A673 (cell line): Measurements from ENCODE around the gene UNG. TPM values are rescaled to one million over a fixed set of nuclear protein-coding genes. Genes with fewer than 3 reads are reported as not detected.
"Not testable (repeated sequence)": the region's sequence is repeated elsewhere in the genome, so short reads cannot be mapped to it uniquely, and the experiment has no call there.

Experiments
- BruUV-seq: library from RNA; stranded (reverse); fragments of 400-500 nt; replicated peaks from 2 replicates; lab custom pipeline; 2021; lab: Mats Ljungman, UMichigan
- CTCF ChIA-PET: fragments of 300-600 bp; sonication (Branson Sonifier 250); formaldehyde crosslinking; loops from one replicate; lab custom pipeline; 2022; ENCODE audit warnings: antibody characterized with exemption; lab: Charles Lee
- POLR2A ChIA-PET: fragments of 300-600 bp; sonication (Branson Sonifier 250); formaldehyde crosslinking; loops from one replicate; lab custom pipeline; 2022; ENCODE audit warnings: antibody characterized with exemption; ENCODE audit not compliant: low non-redundant PET; lab: Charles Lee
- DNase-seq: peaks from one replicate; pipeline ENCODE4 v3.0.0-alpha.2; 2015; ENCODE audit warnings: low spot score
- H3K27ac ChIP-seq: fragments of 200-600 bp; sonication (generic); 2 replicates; pipeline ENCODE4 v1.5.1; 2016; ENCODE audit warnings: mixed run types, low read depth, mild to moderate bottlenecking, mixed read lengths, antibody characterized with exemption, low read length; ENCODE audit not compliant: poor library complexity, severe bottlenecking
- H3K27me3 ChIP-seq: fragments of 200-600 bp; sonication (generic); replicated peaks from 2 replicates; pipeline ENCODE4 v1.6.1; 2017; ENCODE audit warnings: mixed run types, low read depth, mild to moderate bottlenecking, mixed read lengths, antibody characterized with exemption, low read length; ENCODE audit not compliant: insufficient read depth, poor library complexity
- H3K36me3 ChIP-seq: fragments of 200-600 bp; sonication (generic); 2 replicates; pipeline ENCODE4 v1.6.1; 2016; ENCODE audit warnings: mixed run types, mild to moderate bottlenecking, mixed read lengths, antibody characterized with exemption, low read length; ENCODE audit not compliant: insufficient read depth, poor library complexity, severe bottlenecking
- H3K4me1 ChIP-seq: fragments of 200-600 bp; sonication (generic); 2 replicates; pipeline ENCODE4 v1.6.1; 2017; ENCODE audit warnings: mixed run types, mild to moderate bottlenecking, mixed read lengths, antibody characterized with exemption, low read length; ENCODE audit not compliant: insufficient read depth, poor library complexity, severe bottlenecking
- H3K4me3 ChIP-seq: fragments of 200-600 bp; sonication (generic); 2 replicates; pipeline ENCODE4 v1.5.1; 2016; ENCODE audit warnings: low read depth, mixed run types, mild to moderate bottlenecking, mixed read lengths, low read length; ENCODE audit not compliant: poor library complexity, severe bottlenecking
- H3K9me3 ChIP-seq: fragments of 200-600 bp; sonication (generic); 2 replicates; pipeline ENCODE4 v1.6.1; 2016; ENCODE audit warnings: mixed run types, low read depth, mild to moderate bottlenecking, mixed read lengths, antibody characterized with exemption, low read length; ENCODE audit not compliant: poor library complexity, severe bottlenecking
- EZH2 ChIP-seq: fragments of 200-600 bp; sonication (generic); IDR thresholded peaks from 2 replicates; pipeline ENCODE4 v1.6.1; 2017; ENCODE audit warnings: borderline replicate concordance, low read depth, mild to moderate bottlenecking, mixed read lengths, antibody characterized with exemption, low read length; ENCODE audit not compliant: poor library complexity, severe bottlenecking
- intact Hi-C: fragments of 100-400 bp; cut with micrococcal nuclease; formaldehyde crosslinking; loops from one replicate; pipeline ENCODE4 v1.10.0; 2022; ENCODE audit not compliant: unreplicated experiment
- total RNA-seq: library from RNA; stranded (reverse); gene quantifications from 2 replicates; pipeline ENCODE4 v1.2.3, GENCODE V29; 2021
- TF ChIP-seq, protein P1 (sequence below): fragments of 300-800, 200-600 bp; sonication (generic); conservative IDR thresholded peaks from 2 replicates; pipeline ENCODE4 v1.5.1; 2017; ENCODE audit warnings: low read depth, mild to moderate bottlenecking, antibody characterized with exemption, low read length, moderate library complexity, mixed read lengths

UNG gene
- total RNA-seq, 1 experiment from 2014 or later, result 58.5 TPM

DNA sequence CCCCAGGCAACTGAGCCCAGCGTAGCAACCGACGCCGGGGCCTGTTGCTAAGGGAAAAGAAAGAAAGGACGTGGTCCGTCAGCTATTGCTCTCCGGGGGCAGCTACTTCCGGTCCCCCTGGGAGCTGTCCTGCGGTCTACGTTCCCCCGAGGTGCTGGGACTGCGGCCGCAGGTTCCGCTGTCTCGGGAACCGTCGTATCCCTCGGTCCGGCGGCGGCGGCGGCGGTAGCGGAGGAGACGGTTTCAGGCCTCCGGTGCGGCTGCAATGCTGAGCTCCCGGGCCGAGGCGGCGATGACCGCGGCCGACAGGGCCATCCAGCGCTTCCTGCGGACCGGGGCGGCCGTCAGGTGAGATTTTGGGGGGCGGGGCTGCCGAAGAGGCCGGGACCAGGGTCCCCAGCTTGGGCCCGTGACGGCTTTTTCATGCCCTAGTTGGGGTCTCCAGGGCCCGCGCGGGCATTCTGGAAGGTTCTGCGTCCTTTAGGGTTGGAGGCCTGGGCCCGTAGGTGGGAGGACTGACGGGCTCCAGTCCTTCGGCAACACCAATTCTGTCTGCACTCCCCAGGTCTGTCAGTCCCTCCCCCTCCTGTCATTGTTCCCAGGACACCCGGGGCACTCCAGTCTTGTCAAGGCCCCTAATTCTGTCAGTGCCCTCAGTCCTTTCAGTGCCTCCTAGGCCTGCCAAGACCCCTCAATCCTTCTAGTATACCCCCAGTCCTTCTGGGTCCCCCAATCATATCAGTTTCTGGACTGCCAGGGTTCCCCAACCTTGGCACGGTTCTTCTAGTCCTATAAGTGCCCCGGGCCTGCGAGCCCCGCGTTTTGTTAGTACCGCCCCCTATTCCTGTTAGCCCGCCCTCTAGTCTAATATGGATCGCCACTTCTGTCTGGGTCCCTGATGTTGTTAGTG, 44.7 kb upstream of the UNG start, which contains the start of gene USP30:
USP30 (plus strand) TSS at position 163 of the 910 bp plus-strand sequence; CDS start at position 266, 103 bp downstream.
- TSS peak; percentile 45 for BruUV-seq

DNA sequence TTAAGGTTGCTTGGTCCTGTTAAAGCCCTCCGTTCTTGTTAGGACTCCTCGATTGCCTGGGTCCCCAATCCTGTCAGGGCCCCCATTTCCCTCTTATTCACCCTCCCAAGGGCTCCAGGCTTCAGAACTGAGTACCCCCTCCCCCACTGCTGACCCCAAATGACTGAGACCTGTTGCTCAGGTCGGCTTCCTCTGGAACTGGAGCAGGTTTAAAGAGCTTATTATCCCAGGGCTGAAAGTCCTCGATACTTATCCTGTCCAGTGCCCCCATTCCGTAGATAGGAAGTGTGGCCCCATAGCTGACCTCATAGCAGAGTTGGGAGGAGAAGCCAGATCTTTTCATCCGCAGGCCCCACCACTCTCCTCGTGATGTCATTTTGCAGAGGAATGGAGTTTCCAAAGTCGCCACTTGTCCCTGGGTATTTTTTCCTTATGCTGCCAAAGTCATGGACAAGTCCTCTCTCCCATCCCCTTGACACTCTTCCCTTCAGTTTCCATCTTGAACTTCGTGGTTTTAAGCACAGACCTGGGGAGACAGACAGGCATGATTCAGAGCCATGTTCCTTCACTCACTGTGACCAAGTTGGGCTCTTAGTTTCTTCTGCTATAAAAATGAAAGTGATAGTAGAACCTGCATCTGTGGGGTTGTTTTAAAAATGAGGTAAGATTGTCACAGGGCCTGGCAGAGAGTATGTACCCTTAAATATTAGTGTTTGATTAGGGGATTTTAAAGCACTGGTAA, 43.8 kb upstream of the UNG start:
- CTCF ChIA-PET, result no interaction called here
- H3K27me3 ChIP-seq, result no peaks in the 10 kb centered on the region
- H3K4me1 ChIP-seq, result peaks cover 7% of the 10 kb centered on the region
- H3K4me3 ChIP-seq, result peak overlapping the region; percentile 89
- no peak for DNase-seq
- peak overlapping the region; percentile 68 for H3K27ac ChIP-seq
- TF ChIP-seq EZH2, result no peak
- TF ChIP-seq, protein P1, sequence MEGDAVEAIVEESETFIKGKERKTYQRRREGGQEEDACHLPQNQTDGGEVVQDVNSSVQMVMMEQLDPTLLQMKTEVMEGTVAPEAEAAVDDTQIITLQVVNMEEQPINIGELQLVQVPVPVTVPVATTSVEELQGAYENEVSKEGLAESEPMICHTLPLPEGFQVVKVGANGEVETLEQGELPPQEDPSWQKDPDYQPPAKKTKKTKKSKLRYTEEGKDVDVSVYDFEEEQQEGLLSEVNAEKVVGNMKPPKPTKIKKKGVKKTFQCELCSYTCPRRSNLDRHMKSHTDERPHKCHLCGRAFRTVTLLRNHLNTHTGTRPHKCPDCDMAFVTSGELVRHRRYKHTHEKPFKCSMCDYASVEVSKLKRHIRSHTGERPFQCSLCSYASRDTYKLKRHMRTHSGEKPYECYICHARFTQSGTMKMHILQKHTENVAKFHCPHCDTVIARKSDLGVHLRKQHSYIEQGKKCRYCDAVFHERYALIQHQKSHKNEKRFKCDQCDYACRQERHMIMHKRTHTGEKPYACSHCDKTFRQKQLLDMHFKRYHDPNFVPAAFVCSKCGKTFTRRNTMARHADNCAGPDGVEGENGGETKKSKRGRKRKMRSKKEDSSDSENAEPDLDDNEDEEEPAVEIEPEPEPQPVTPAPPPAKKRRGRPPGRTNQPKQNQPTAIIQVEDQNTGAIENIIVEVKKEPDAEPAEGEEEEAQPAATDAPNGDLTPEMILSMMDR, result no peak
- H3K36me3 ChIP-seq, result no peaks in the 10 kb centered on the region
- POLR2A ChIA-PET, result no interaction called here
- BruUV-seq, result no TSS peak
- H3K9me3 ChIP-seq, result no peaks in the 10 kb centered on the region
- intact Hi-C loops, result no loop called here

More for the DNA sequence above, 44.7 kb upstream of the UNG start, which contains the start of gene USP30:
- POLR2A ChIA-PET, result no interaction called here
- DNase-seq, result peak; percentile 90
- H3K36me3 ChIP-seq, result no peaks in the 10 kb centered on the region
- H3K4me3 ChIP-seq, result peak within 1 kb of the TSS; percentile 89
- CTCF ChIA-PET, result interaction anchor here (0.6 kb wide), 1 partner anchor 342 kb away, joined by 3 read pairs; no protein-coding TSS in a partner anchor
- H3K9me3 ChIP-seq, result no peaks in the 10 kb centered on the region
- H3K27ac ChIP-seq, result peak within 1 kb of the TSS; percentile 68
- no peaks in the 10 kb centered on the region for H3K27me3 ChIP-seq
- TF ChIP-seq, protein P1, result no peak
- TF ChIP-seq EZH2, result no peak
- H3K4me1 ChIP-seq, result peaks cover 7% of the 10 kb centered on the region
- intact Hi-C loops, result no loop called here

DNA sequence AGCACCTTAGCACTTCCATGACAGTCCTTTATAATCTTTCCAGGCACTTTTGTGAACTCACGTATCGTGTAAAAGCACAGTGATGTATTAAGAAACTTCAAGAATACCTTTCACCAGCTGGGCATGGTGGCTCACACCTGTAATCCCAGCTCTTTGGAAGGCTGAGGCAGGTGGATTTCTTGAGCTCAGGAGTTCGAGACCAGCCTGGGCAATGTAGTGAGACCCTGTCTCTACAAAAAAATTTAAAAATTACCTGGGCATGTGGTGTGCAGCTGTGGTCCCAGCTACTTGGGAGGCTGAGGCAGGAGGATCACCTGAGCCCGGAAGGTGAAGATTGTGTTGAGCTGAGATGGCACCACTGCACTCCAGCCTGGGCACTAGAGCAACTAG, 43.3 kb upstream of the UNG start:
- CTCF ChIA-PET, result interaction anchor here (0.6 kb wide), 1 partner anchor 171 kb away, joined by 3 read pairs; no protein-coding TSS in a partner anchor
- H3K4me3 ChIP-seq, result peak overlapping the region; percentile 89
- H3K9me3 ChIP-seq, H3K4me1 ChIP-seq, POLR2A ChIA-PET, intact Hi-C loops, BruUV-seq, DNase-seq, H3K27me3 ChIP-seq, H3K27ac ChIP-seq, H3K36me3 ChIP-seq: not testable (repeated sequence)
